ENCODE results near the gene RASSF3.
A peak's percentile ranks its signal among the peaks of the same experiment; 100 is the strongest.

RASSF3 gene

DNA sequence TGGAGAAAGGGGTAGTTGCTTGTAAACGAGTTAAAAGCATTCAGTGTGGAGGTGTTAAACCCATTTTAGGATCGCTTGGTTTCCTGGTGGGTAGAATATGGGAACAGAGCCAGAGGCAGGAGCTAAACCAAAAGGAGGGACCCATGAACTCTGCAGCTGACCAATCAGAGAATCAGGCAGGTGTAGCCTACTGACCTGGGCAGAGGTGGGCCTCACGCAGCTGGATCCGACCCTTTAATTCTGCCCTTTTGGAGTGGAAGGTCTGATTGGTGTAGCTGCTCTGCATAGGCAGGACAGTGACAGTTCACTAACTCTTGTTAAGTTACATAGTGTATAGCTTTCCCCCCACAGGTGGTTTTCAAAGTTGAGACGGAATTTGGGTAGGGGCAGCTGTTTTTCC is 85.3 kb downstream of the RASSF3 start:
- DNase-seq: no peak

DNA sequence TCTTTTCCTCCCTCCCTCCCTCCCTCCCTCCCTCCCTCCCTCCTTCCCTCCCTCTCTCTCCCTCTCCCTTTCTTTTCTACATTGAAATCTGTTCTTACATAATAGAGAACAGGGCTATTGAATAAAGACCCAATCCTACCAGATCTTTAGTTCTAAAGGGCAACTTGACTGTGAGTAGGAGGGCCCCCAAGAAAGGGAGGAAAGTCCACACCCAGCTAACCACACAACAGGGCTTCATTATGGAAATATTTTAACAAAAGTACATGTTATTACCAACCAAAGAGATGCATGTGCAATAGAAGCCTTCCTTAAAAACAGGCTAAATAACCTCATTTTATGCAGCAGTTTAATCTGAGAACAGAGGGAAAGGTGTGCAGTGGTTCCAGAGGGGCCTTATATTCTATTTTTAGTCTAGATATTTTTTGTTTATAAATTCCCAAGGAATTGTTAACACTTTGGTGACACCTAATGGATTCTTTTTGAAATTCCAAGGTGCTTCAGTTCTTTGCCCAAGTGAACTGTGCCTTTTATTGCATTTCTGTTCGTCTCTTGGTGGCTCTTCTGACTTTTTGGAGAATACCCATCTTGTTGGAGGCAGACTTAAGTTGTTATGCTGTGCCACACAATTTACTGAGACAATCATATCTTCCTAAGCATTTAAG is 85.9 kb downstream of the RASSF3 start:
- DNase-seq: no peak

DNA sequence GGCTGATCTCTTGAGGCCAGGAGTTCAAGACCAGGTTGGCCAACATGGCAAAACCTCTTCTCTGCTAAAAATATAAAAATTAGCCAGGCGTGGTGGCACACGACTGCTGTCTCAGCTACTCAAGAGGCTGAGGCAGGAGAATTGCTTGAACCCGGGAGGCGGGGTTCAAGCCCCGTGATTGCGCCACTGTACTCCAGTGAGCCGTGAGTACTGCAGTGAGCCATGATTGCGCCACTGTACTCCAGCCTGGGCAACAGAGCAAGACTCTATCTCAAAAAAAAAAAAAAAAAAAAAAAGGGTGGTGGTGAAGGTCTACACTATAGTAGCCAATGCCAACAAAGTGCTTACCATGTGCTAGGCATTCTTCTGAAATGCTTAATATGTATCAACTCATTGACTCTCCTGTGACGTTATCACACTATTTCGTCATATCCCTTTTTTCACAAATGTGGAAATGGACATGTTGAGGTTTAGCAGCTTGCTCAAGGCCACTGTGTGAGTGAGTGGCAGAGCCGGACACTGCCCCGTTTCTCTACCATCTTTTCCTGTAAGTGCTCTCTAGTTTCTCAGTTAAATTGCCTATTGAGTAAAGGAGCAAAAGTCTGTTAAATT is 89.3 kb downstream of the RASSF3 start:
- DNase-seq: no peak

DNA sequence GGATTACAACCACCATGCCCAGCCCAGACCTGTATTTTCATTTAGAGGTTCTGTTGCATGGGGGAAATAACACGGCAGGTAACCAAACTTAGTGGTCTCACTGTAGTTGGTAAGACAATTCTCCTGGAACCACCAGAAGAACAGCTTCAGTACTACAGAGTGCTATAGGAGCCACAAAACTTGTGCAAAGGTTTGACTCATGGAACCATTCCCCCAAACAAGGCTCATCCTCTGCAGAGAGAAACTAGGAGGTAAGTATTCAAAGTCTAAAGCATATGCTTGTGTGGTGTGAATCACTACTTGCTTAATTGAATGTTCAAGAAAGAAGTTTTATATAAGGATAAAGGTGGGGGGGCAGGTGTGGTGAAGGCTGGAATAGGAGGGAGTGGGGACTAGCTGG is 90.2 kb downstream of the RASSF3 start:
- no peak for DNase-seq

DNA sequence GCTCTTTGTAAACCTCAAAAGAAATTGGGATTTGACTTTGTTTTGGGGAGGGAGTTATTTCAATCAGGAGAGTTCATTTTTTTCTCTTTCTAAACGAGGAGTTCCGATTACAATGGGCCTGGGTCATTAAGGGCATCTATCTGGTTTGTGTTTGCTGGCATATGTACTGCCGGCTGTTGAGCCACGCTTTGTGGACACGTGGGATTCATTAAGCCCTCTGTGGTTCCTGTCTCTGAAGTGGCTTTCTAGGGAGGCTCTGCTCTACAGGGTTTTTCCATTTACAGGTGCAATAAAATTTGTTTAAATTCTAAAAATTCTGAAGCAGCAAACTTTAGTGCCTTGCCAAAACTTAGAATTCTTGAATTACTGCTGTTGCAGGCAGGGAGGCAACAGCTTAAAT is 91.0 kb downstream of the RASSF3 start:
- DNase-seq: no peak

DNA sequence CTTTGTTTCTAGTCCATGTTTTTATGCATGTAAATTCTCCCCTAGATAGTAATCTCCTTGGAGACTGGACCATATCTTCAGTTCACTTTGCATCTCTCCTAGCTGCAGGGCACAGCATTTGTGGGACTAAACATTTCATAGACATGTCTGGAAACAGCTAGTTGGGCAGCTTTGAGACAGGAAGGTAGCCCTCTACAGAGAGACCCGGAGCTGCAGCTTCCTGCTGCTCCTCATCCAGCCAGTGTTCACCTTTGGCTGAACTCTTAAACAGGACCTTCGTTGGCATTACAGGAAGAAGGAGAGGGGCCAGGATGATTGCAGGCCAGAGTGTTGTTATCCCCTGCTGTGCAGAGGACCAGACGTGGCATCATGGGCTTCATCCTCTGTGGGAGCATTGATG is 96.0 kb downstream of the RASSF3 start:
- no peak for DNase-seq

DNA sequence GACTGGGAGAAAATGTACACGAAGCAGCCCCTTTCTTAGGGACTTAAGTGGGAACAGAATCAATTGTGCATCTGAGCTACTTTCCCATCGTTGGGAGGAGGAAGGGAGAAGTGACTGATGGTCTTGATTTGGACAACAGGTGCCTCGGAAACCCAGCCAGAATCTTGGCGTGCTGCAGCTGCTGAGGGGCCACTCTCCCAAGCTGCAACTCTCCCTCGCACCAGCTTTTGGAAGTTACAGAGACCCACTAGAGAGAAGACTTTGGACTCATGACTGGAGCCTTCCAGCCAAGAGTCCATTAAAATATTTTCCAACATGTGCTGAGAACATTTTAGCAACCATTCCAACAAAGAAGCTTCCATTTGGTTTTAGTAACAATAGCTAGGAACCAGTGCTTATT is 96.6 kb downstream of the RASSF3 start:
- DNase-seq: no peak

DNA sequence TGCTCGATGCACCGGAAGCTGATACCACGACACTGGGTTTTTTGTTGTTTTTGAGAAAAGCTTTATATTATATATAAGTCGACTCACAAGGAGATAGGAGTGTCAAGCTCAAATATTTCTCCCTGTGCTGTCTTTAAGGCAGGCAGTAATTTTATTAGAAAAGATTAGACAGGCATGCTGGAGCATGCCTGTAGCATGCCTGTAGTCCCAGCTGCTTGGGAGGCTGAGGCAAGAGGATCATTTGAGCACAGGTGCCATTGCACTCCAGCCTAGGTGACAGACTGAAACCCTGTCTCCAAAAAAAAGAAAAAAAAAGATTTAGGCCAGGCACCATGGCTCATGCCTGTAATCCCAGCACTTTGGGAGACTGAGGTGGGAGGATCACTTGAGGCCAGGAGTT is 97.1 kb downstream of the RASSF3 start:
- DNase-seq: no peak

DNA sequence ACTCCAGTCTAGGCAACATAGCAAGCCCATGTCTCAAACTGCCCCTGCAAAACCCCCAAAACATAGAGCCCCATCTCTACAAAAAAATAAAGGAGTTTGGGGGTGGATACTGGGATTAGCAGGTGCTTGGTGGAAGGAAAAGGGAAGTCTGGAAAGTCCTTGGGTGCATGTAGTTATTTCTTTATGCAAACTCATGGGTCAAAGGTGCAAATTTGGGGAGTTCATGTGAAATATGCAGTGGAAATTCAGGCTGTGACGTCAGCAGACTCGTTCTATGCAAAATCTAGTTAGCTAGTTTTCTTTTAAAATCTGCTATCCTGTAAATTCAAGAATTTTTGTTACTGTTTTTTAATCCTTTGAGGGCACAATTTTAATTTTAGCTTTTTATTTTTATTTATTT is 97.6 kb downstream of the RASSF3 start:
- no peak for DNase-seq

DNA sequence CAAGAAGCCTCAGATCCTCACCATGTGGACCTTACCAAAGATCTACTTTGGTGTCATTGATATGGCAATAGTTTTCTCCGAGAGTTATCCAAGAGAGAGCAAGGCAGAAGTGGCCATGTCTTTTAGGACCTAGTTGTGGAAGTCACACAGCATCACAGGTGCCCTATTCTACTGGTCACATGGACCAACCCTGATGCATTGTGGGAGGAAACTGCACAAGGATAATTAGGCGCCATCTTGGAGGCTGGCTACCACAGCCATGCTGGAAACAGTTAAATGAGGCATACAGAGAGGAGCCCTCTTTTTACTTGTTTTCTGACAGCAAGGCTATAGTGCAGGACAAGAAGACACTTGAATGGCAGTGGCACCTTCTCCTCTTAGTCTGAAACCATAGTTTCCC is 99.1 kb downstream of the RASSF3 start:
- DNase-seq: no peak

DNA sequence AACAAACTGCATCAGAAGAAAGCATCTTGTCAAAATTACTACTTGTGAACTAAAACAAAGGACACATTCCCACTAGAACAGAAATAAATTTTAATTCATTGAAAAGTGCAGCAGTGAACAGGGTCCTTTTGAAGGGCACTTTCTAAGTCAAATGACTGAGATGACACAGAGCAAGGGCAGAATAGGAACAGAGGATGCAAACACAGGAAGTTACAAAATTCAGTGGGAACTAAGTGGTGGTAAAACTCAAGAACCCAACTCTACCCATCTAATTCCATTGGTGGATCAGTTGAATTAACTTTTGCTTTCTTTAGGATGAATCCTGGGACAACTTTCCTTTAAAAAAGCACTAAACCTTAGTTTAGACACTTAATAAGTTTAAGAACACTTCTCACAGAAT is 103.1 kb downstream of the RASSF3 start:
- no peak for DNase-seq

DNA sequence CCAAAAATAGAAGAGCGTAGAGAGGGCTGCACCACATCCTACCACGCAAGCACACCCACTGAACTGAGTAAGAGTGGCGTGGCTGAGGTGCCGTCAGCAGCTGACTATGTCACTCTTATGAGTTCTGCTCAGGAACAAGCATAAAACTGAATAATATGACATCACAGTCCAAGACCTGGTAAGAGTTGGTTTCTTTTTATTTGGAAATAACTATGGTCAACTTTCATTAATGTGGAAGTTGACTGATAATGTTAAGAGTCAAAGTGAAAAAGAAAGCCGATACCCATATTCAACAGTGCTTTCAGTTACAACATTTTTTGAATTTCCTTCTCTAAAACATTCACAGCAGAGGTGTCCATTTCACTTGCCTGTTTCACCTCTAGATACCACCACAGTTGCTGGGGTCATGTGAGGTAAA is 104.3 kb downstream of the RASSF3 start:
- DNase-seq: peak in 1 of 2 experiments; percentile 3

DNA sequence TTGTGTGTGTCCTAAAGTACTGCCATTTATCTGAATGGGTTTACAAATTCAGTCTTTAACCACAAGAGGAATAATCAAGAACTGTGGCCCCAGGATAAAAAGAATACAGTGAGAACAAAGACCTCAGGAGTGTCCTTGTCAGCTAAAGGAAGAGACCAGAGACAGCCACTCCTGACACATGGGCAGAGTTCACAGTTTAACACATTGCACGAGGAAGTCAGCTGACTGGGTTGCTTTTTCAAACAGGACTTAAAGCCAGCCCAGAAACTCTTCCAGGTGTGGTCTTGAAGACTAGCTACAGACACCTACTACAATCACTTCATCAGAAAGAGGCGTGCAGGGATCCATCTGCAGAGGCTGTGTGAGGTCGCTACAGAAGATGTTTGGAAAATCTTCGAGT is 106.1 kb downstream of the RASSF3 start:
- no peak for DNase-seq

DNA sequence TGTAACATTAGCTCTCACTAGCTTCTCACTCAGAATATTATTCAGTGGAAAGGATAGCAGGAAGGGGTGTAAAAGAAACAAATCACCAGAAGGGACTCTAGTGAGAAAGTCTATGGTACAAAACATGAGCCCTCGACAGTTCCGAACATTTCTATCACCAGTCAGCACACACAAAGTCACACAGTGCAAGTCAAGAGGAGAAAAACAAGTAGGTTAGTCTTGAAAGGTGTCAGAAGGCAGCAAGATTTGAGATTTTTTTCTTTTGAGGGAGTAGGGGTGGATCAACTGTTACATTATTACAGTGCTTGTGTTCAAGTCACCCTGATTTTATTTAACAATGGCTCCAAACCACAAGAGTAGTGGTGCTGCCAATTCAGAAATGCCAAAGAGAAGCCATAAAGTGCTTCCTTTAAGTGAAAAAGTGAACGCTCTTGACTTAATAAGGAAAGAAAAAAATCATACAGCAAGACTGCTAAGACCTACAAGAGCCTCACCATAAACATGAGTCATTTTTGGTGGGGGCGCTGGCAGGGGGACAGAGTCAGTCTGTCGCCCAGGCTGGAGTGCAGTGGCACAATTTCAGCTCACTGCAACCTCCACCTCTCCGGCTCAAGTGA is 106.7 kb downstream of the RASSF3 start:
- no peak for DNase-seq

DNA sequence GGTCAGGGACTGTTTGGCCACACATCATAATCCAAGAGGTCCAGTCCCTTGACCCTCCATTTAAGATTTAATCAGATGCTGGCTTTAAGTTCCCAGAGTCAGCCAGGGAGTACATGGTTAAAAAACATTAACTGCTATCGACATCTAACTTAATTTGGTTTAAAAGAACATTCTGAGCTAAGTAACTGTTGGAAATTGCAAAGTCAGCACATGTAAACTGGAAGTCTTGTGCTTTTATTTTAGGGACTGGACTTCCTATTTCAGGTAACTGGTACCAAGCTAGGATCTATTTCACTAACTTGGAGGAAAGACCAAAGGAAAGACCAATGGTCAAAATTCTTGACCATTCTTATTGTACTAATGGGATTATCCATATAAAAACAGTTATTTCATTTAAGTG is 108.4 kb downstream of the RASSF3 start:
- DNase-seq: no peak

DNA sequence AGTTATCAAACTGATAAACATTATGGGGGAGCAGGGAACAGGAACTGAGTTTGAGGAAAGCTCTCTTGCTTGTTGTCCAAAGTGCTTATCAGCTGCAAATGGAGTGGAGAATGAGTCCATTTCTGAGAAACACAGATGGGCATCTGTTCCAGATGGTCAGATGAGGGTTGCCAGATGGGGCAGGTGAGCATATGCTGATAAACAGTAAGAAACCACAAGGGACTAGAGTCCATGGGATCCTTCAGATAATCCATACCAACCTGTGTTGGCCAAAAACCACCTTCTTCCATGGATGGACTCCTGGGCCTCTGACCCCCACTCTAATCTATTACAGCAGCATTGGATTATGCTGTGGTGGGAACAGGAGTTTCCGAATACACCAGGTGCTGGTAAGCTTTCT is 110.6 kb downstream of the RASSF3 start:
- no peak for DNase-seq

DNA sequence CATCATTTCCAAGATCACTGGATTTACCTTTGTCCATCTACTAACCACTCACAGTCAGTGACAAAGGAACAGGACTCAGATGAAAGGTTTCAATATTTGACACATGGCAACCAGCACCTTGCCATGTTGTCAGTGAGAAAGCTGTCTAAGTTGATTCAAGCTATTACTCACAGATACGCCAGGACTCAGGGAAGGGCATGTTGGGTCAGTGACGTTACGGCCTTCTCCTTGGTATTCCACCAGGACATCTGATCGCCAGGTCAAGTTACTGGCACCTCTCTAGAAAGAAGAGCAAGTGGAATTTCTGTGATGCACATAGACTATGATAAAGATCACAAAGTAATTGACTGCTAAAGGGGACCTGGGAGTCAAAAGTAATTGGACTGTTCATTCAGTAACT is 112.5 kb downstream of the RASSF3 start:
- no peak for DNase-seq

DNA sequence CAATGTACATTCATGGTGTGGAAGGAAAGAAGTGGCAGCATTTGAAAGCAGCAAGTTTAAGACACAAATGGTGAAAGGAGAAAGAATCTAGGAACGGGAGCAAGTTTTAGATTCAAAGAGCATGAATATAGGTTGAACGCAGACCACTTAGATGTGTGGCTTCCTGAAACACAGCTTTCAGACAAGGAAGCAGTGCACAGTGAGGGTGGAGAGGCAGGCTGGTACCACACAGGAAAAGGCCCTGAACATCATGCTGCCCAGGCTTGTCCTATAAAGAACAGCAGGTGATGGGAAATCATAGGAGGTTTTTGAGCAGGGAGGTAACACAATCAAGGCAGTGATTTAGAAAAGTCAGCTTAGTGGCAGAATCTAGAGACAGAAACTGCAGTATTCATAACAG is 113.3 kb downstream of the RASSF3 start:
- DNase-seq: no peak

DNA sequence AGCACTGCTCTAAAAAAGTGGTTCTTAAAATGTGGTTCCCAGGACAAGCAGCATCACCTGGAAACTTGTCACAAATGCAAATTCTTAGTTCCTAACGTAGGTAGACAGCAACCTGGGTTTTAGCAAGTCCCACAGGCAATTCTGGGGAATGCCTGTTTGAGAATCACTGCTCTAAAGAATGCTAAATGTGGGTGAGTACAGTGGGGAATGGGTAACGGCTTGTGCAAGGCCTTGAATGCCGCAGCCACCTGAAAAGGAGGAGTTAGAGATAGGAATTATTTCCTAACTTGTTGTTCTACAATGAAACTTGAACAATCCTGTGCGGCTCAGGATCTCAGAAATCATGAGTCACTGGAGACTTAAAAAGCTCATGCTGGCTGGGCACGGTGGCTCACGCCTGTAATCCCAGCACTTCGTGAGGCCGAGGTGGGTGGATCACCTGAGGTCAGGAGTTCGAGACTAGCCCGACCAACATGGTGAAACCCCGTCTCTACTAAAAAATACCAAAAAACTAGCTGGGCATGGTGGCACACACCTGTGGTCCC is 114.0 kb downstream of the RASSF3 start:
- DNase-seq: no peak

DNA sequence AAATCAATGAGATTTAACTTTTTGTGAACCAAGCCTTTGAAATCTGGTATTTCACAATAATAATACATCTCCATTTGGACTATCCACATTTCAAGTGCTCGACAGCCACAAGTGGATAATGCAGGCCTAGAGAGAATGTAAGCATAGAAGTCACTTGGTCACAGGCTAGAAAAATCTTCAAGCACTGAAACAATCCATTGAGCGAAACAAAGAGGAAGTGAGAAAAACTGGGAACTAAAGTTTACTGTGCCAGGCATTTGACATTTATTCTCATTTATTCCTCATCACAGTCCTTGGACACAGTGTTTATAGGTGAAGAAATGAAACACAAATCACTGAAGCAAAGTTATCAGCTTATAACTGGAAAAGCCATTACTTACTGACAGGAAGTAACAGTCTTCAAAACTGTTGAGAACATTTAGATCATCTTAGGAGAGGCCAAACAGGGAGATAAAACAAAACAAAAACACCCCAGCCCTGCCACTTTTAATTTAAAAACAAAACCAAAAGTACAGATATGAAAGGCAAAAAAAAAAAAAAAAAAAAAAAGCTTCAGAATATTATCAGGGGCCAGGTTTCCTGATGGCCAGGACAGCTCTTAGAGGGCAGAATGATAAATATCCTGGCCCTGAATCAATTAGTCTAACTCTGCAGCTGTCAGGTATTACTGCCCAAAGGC is 119.8 kb downstream of the RASSF3 start:
- no peak for DNase-seq

DNA sequence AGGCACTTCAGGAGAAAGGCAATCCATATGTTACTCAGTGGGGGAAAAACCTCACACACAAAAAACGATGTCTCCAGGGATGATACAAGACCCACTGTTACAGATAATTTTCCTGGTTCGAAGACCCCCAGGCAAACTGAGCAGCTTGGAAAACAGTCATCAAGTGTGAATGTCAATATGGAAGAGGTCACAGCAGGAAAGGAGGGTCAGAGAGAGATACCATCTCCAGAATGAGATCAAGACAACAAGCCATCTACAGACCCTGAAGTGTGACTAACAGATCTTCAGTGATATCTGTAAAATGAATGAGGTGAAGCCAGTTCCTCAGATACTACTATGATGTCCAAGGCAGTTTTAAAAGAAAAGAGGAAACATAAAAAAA is 120.3 kb downstream of the RASSF3 start:
- DNase-seq: no peak

DNA sequence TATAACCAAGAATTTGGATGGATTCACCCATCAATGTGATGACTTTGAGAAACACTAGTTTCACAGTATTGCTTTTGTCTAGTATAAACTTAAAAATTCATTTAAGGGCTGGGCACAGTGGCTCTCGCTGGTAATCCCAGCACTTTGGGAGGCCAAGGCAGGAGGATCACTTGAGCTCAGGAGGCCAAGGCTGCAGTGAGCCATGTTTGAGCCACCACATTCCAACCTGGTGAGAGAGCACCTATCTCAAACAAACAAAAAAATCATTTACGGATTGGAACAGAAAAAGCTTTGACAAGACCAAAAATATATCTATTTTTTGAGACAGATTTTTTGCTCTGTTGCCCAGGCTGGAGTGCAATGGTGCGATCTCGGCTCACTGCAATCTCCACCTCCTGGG is 121.4 kb downstream of the RASSF3 start:
- no peak for DNase-seq

DNA sequence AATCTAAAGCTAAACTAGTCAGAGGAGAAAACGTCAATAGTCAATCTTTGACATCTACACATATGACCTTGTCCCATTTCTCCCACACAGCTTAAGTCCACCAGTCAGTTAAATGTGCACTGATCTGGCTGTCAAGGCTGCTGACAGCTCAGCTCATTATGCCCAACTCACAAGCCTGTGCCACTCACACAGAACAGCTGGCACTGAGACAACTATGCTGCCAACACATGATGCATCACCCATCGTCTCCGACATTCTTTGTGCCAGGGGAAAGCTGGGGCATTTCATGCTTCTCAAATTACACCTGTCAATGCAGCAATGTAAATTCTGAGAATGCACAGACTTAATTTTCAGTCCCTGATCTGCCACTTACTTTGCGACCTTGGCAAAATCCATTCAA is 123.6 kb downstream of the RASSF3 start:
- DNase-seq: no peak

DNA sequence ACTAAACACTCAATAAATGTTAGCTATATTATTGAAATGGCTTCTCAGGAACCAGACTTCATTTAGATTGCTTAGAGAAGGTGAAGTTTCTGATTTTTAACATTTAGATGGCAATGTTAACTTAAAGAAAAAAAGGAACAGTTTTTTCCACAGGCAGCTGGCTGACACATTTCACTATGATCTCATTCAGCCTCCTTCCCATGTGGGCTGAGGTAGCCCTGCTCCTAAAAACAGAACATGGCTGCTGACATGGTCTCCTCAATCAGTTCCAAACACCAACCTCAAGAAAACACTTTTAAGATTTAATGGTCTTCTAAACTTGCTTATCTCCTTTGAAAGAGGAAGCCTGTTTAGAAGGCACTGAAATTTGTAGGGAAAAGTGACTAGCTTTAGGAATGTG is 125.1 kb downstream of the RASSF3 start:
- no peak for DNase-seq

All from activated CD4-positive, alpha-beta T cell treated with anti-CD3 and anti-CD28 coated beads, Interleukin-2, amount 50 U/mL, for 4 hours (primary cell).